GM08714 (cell line): ENCODE results near the gene PHF23.
"Not testable (repeated sequence)": the region's sequence is repeated elsewhere in the genome, so short reads cannot be mapped to it uniquely, and the experiment has no call there.

Source experiments
- H3K4me3 ChIP-seq: fragments of 200-500 bp; sonication (Bioruptor generic); 2 replicates; pipeline ENCODE4 v1.5.1; 2014; ENCODE audit warnings: mild to moderate bottlenecking, low read length, inconsistent platforms
- ZNF274 ChIP-seq: IDR thresholded peaks from 2 replicates; pipeline ENCODE4 v1.6.1; 2012; ENCODE audit warnings: mild to moderate bottlenecking, low read depth, low read length

The PHF23 gene

GRCh38 chr17:7250695-7251627, 11.7 kb upstream of the PHF23 start:
- TF ChIP-seq ZNF274, result no peak
- peak overlapping the region; percentile 97 for H3K4me3 ChIP-seq

- H3K4me3 ChIP-seq, result peak overlapping the region; percentile 97
- no peak for TF ChIP-seq ZNF274
These were observed 10.6 kb upstream of the PHF23 start for GRCh38 chr17:7249830-7250229.

- H3K4me3 ChIP-seq, result no peak overlapping the region; the same call in 1 of the 2 replicates
- TF ChIP-seq ZNF274, result no peak
These were observed 10.0 kb upstream of the PHF23 start for GRCh38 chr17:7249214-7249613.

GRCh38 chr17:7248796-7249195, 9.5 kb upstream of the PHF23 start:
- H3K4me3 ChIP-seq, result no peak overlapping the region
- no peak for TF ChIP-seq ZNF274

- no peak overlapping the region for H3K4me3 ChIP-seq
- no peak for TF ChIP-seq ZNF274
These were observed 7.5 kb upstream of the PHF23 start for GRCh38 chr17:7246779-7247178.

- H3K4me3 ChIP-seq, result not testable (repeated sequence)
These were observed 4.6 kb upstream of the PHF23 start for GRCh38 chr17:7243838-7244237.

GRCh38 chr17:7243453-7243729, 4.1 kb upstream of the PHF23 start:
- no peak for TF ChIP-seq ZNF274
- H3K4me3 ChIP-seq, result peak overlapping the region; percentile 89; the same call in 1 of the 2 replicates

GRCh38 chr17:7242717-7243452, 3.6 kb upstream of the PHF23 start:
- TF ChIP-seq ZNF274, result no peak
- H3K4me3 ChIP-seq, result peak overlapping the region; percentile 89

GRCh38 chr17:7241783-7242716, 2.8 kb upstream of the PHF23 start, which contains the start of gene GABARAP:
TSS of gene GABARAP (minus strand) at chr17:7242449. CDS start at chr17:7242330, 119 bp downstream.
- TF ChIP-seq ZNF274, result no peak
- peak within 1 kb of the TSS; percentile 89 for H3K4me3 ChIP-seq

- H3K4me3 ChIP-seq, result peak overlapping the region; percentile 89
- no peak for TF ChIP-seq ZNF274
These were observed 2.0 kb upstream of the PHF23 start for GRCh38 chr17:7241090-7241733.

- no peak for TF ChIP-seq ZNF274
- H3K4me3 ChIP-seq, result peak overlapping the region; percentile 40; the same call in 1 of the 2 replicates
These were observed 1.1 kb upstream of the PHF23 start for GRCh38 chr17:7240375-7240774.

GRCh38 chr17:7238420-7239090, 702 bp downstream of the PHF23 start:
- peak overlapping the region; percentile 97 for H3K4me3 ChIP-seq

More at GRCh38 chr17:7238420-7239090, 702 bp downstream of the PHF23 start:
- no peak for TF ChIP-seq ZNF274
